SK-N-SH (cell line): ENCODE data around the gene TMCO4. TPM values are rescaled to one million over a fixed set of nuclear protein-coding genes. Genes with fewer than 3 reads are reported as not detected.
"Not testable (repeated sequence)": the region's sequence is repeated elsewhere in the genome, so short reads cannot be mapped to it uniquely, and the experiment has no call there.

Experiments used
- CTCF ChIA-PET: fragments of 300-600, 350-600 bp; formaldehyde crosslinking; extraction: SDS; loops from one replicate; lab custom pipeline; 2021; lab: Yijun Ruan, JAX
- POLR2A ChIA-PET: fragments of 350-600 bp; sonication (Branson Sonifier 250); formaldehyde crosslinking; extraction: SDS; loops from one replicate; lab custom pipeline; 2020; ENCODE audit warnings: antibody characterized with exemption, inconsistent platforms; lab: Yijun Ruan, JAX
- DNase-seq: peaks from one replicate; pipeline ENCODE4 v3.0.0; 2012
- H2AFZ ChIP-seq: fragments of 200-600 bp; sonication (generic); 2 replicates; pipeline ENCODE4 v1.8.1; 2016; ENCODE audit warnings: antibody characterized with exemption, mild to moderate bottlenecking, low read depth
- H3F3A ChIP-seq: fragments of 200-600 bp; sonication (generic); replicated peaks from 2 replicates; pipeline ENCODE3; 2016; ENCODE audit warnings: antibody characterized with exemption, mild to moderate bottlenecking; ENCODE audit not compliant: insufficient read depth
- H3K27ac ChIP-seq, 2 experiments: fragments of 200-500 bp in 1 of 2; fragments of 200-600 bp in 1 of 2; sonication (Bioruptor generic) in 1 of 2; sonication (generic), shearing (Covaris generic) in 1 of 2; 2 replicates each; pipeline versions ENCODE4 v1.5.1 to v1.6.1; 2014 to 2016; ENCODE audit warnings: low read depth in 2 of 2, inconsistent platforms in 1 of 2, low read length in 1 of 2, mild to moderate bottlenecking in 1 of 2, mixed read lengths in 1 of 2
- H3K27me3 ChIP-seq: fragments of 200-600 bp; sonication (generic), shearing (Covaris generic); 2 replicates; pipeline ENCODE4 v1.6.1; 2016; ENCODE audit warnings: mixed run types; ENCODE audit not compliant: insufficient read depth
- H3K36me3 ChIP-seq, 2 experiments: fragments of 200-500 bp in 1 of 2; fragments of 200-600 bp in 1 of 2; sonication (Bioruptor generic) in 1 of 2; sonication (generic) in 1 of 2; replicated peaks in 1 of 2; 2 replicates each; pipeline versions ENCODE3 to v1.5.1; 2014 to 2016; ENCODE audit warnings: low read length in 1 of 2, mild to moderate bottlenecking in 1 of 2; ENCODE audit not compliant: insufficient read depth in 2 of 2, control insufficient read depth in 1 of 2
- H3K4me1 ChIP-seq, 2 experiments: fragments of 200-500 bp in 1 of 2; fragments of 200-600 bp in 1 of 2; sonication (Bioruptor generic) in 1 of 2; sonication (generic), shearing (Covaris generic) in 1 of 2; 2 replicates each; pipeline versions ENCODE4 v1.5.1 to v1.6.1; 2014 to 2016; ENCODE audit warnings: low read depth in 1 of 2, low read length in 1 of 2, mixed run types in 1 of 2; ENCODE audit not compliant: insufficient read depth in 2 of 2, control insufficient read depth in 1 of 2
- H3K4me2 ChIP-seq: fragments of 200-600 bp; sonication (generic), shearing (Covaris generic); 2 replicates; pipeline ENCODE4 v1.6.1; 2017; ENCODE audit warnings: mixed run types
- H3K4me3 ChIP-seq, 2 experiments: fragments of 200-500 bp in 1 of 2; fragments of 200-600 bp in 1 of 2; sonication (Bioruptor generic) in 1 of 2; sonication (generic), shearing (Covaris generic) in 1 of 2; 2 replicates each; pipeline versions ENCODE4 v1.5.1 to v1.8.1; 2014 to 2016; ENCODE audit warnings: low read depth in 2 of 2, inconsistent platforms in 1 of 2, low read length in 1 of 2, mild to moderate bottlenecking in 1 of 2, mixed read lengths in 1 of 2, moderate library complexity in 1 of 2
- H3K79me2 ChIP-seq: fragments of 200-600 bp; sonication (generic); 2 replicates; pipeline ENCODE4 v1.8.1; 2017; ENCODE audit warnings: mild to moderate bottlenecking; ENCODE audit not compliant: insufficient read depth
- H3K9ac ChIP-seq: fragments of 200-600 bp; sonication (generic); 2 replicates; pipeline ENCODE4 v1.6.1; 2017; ENCODE audit warnings: mixed run types
- H3K9me2 ChIP-seq: fragments of 200-600 bp; sonication (generic); 2 replicates; pipeline ENCODE4 v1.6.1; 2017; ENCODE audit warnings: mixed run types
- H3K9me3 ChIP-seq: fragments of 200-600 bp; sonication (generic); 2 replicates; pipeline ENCODE4 v1.6.1; 2017; ENCODE audit warnings: mixed run types, mild to moderate bottlenecking, moderate library complexity
- H4K20me1 ChIP-seq: fragments of 200-600 bp; sonication (generic); 2 replicates; pipeline ENCODE4 v1.6.1; 2017; ENCODE audit warnings: mild to moderate bottlenecking, mixed run types; ENCODE audit not compliant: insufficient read depth
- ELF1 ChIP-seq: IDR thresholded peaks from 2 replicates; pipeline ENCODE4 v1.4.0; 2012
- FOSL2 ChIP-seq: IDR thresholded peaks from 2 replicates; pipeline ENCODE4 v1.4.0; 2012; ENCODE audit warnings: low read depth, mild to moderate bottlenecking, moderate library complexity, borderline replicate concordance
- GABPA ChIP-seq: IDR thresholded peaks from 2 replicates; pipeline ENCODE4 v1.4.0; 2012; ENCODE audit warnings: low read depth, mild to moderate bottlenecking
- MAX ChIP-seq: IDR thresholded peaks from 2 replicates; pipeline ENCODE4 v1.4.0; 2012; ENCODE audit warnings: low read depth
- RXRA ChIP-seq: IDR thresholded peaks from 2 replicates; pipeline ENCODE4 v1.4.0; 2012; ENCODE audit warnings: low read depth, mild to moderate bottlenecking, borderline replicate concordance
- SMC3 ChIP-seq: IDR thresholded peaks from 2 replicates; pipeline ENCODE4 v1.6.1; 2012; ENCODE audit warnings: low read depth, low read length, improper control_type of control experiment
- USF2 ChIP-seq: fragments of 150-350 bp; IDR thresholded peaks from 2 replicates; pipeline ENCODE4 v1.6.1; 2017; ENCODE audit warnings: antibody characterized with exemption, low read length, low read depth, borderline replicate concordance
- YY1 ChIP-seq: IDR thresholded peaks from 2 replicates; pipeline ENCODE4 v1.4.0; 2012; ENCODE audit warnings: low read depth, mild to moderate bottlenecking
- ZBTB33 ChIP-seq: IDR thresholded peaks from 2 replicates; pipeline ENCODE4 v1.4.0; 2012; ENCODE audit warnings: low read depth, borderline replicate concordance
- WGBS: methylation state at CpG from one replicate; pipeline ENCODE4 v1.1.6; 2017; ENCODE audit warnings: low lambda C conversion rate; 5-methylcytosine and 5-hydroxymethylcytosine counted together
- polyA plus RNA-seq, 3 experiments: library from polyadenylated mRNA; depleted of rRNA; stranded (reverse); fragments of >200 nt; gene quantifications; 2 replicates each; pipeline ENCODE4 v1.2.3, GENCODE V29; 2012

TMCO4 gene
- polyA plus RNA-seq, 1 of the 3 experiments (the other 2 are of a cell fraction) = 4.2 TPM

GRCh38 chr1:19817160-19817559 is 17.4 kb upstream of the TMCO4 start:
- Histone ChIP-seq H2AFZ (no peak overlapping the region), H3K9ac (no peak overlapping the region), H3K4me3 (no peak overlapping the region), H3K9me3 (no peaks in the 10 kb centered on the region), H4K20me1 (no peaks in the 10 kb centered on the region), H3K79me2 (no peaks in the 10 kb centered on the region), H3F3A (no peaks in the 10 kb centered on the region), H3K9me2 (no peaks in the 10 kb centered on the region), H3K4me1 (peaks cover 0 to 2% of the 10 kb centered on the region in 2 experiments; a peak in 1 of 4 replicates), H3K4me2 (no peak overlapping the region), H3K27ac (no peak overlapping the region), H3K27me3 (no peaks in the 10 kb centered on the region), H3K36me3 (no peaks in the 10 kb centered on the region)
- WGBS = 69% methylated on average over 5 of the region's 5 CpGs
- DNase-seq = no peak
- CTCF ChIA-PET = interaction anchor here (2.5 kb wide), 1 partner anchor 112 kb away, joined by 6 read pairs; no protein-coding TSS in a partner anchor
- TF ChIP-seq FOSL2 (no peak), GABPA (no peak), SMC3 (no peak)
- POLR2A ChIA-PET = no interaction called here

- H3K9ac ChIP-seq, H3F3A ChIP-seq, H2AFZ ChIP-seq, H3K27ac ChIP-seq, POLR2A ChIA-PET, DNase-seq, H4K20me1 ChIP-seq, H3K79me2 ChIP-seq, H3K9me3 ChIP-seq, H3K4me3 ChIP-seq, H3K9me2 ChIP-seq, H3K36me3 ChIP-seq, H3K4me2 ChIP-seq, H3K27me3 ChIP-seq, H3K4me1 ChIP-seq: not testable (repeated sequence)
- WGBS = 36% methylated on average over 1 of the region's 1 CpG
- CTCF ChIA-PET = interaction anchor here (2.5 kb wide), 1 partner anchor 112 kb away, joined by 6 read pairs; no protein-coding TSS in a partner anchor
Measured at GRCh38 chr1:19816737-19817086, 17.0 kb upstream of the TMCO4 start.

GRCh38 chr1:19815801-19816736 is 16.4 kb upstream of the TMCO4 start:
- Histone ChIP-seq H3K4me3 (no peak overlapping the region), H3K36me3 (no peaks in the 10 kb centered on the region), H3K4me1 (peaks cover 0 to 2% of the 10 kb centered on the region in 2 experiments; a peak in 2 of 4 replicates), H4K20me1 (no peaks in the 10 kb centered on the region), H3F3A (no peaks in the 10 kb centered on the region), H3K9me2 (no peaks in the 10 kb centered on the region)
- WGBS = 62% methylated on average over 10 of the region's 15 CpGs
- no peak for DNase-seq
- TF ChIP-seq USF2 = no peak
- TF ChIP-seq ZBTB33 = no peak
- TF ChIP-seq YY1 = no peak
- no peak for TF ChIP-seq MAX
- no peak for TF ChIP-seq ELF1
- no peak for TF ChIP-seq RXRA
- TF ChIP-seq, all 33 proteins: peak for 0
- ChIA-PET POLR2A (no interaction called here), CTCF (interaction anchor here (2.5 to 2.8 kb wide), 2 partner anchors 100 to 111 kb away, joined by 6 to 8 read pairs; no protein-coding TSS in a partner anchor)
- Histone ChIP-seq H2AFZ (no peak overlapping the region), H3K9me3 (no peaks in the 10 kb centered on the region), H3K27me3 (no peaks in the 10 kb centered on the region), H3K9ac (no peak overlapping the region), H3K4me2 (no peak overlapping the region), H3K27ac (no peak overlapping the region), H3K79me2 (no peaks in the 10 kb centered on the region)
